ENCODE results near the gene DLG1.

DLG1 gene

GRCh38 chr3:197286678-197287077 is 11.7 kb downstream of the DLG1 start:
- TF ChIP-seq SIN3A (IDR thresholded peaks at IDR 0.05; ENCODE audit: borderline replicate concordance, insufficient read depth, low read length) (no peak), TAF1 (IDR thresholded peaks at IDR 0.05; ENCODE audit: borderline replicate concordance, insufficient read depth, low read length) (no peak), FOXP2 (optimal IDR thresholded peaks at IDR 0.05; ENCODE audit: borderline replicate concordance, extremely low read depth, extremely low read length, insufficient read depth) (no peak), POLR2AphosphoS5 (IDR thresholded peaks at IDR 0.05; ENCODE audit: low read depth, low read length) (no peak), REST (IDR thresholded peaks at IDR 0.05; ENCODE audit: insufficient read depth in 1 of 2, low read depth in 2 of 2, low read length in 2 of 2) (no peak)

GRCh38 chr3:197285557-197285956 is 12.9 kb downstream of the DLG1 start:
- TF ChIP-seq SIN3A (IDR thresholded peaks at IDR 0.05; ENCODE audit: borderline replicate concordance, insufficient read depth, low read length) (no peak), TAF1 (IDR thresholded peaks at IDR 0.05; ENCODE audit: borderline replicate concordance, insufficient read depth, low read length) (no peak), FOXP2 (optimal IDR thresholded peaks at IDR 0.05; ENCODE audit: borderline replicate concordance, extremely low read depth, extremely low read length, insufficient read depth) (no peak), POLR2AphosphoS5 (IDR thresholded peaks at IDR 0.05; ENCODE audit: low read depth, low read length) (no peak), REST (IDR thresholded peaks at IDR 0.05; ENCODE audit: insufficient read depth in 1 of 2, low read depth in 2 of 2, low read length in 2 of 2) (no peak)

GRCh38 chr3:197283045-197283444 is 15.4 kb downstream of the DLG1 start:
- TF ChIP-seq POLR2AphosphoS5 (IDR thresholded peaks at IDR 0.05; ENCODE audit: low read depth, low read length) (no peak), TAF1 (IDR thresholded peaks at IDR 0.05; ENCODE audit: borderline replicate concordance, insufficient read depth, low read length) (no peak), FOXP2 (optimal IDR thresholded peaks at IDR 0.05; ENCODE audit: borderline replicate concordance, extremely low read depth, extremely low read length, insufficient read depth) (no peak), SIN3A (IDR thresholded peaks at IDR 0.05; ENCODE audit: borderline replicate concordance, insufficient read depth, low read length) (no peak), REST (IDR thresholded peaks at IDR 0.05; ENCODE audit: insufficient read depth in 1 of 2, low read depth in 2 of 2, low read length in 2 of 2) (no peak)

GRCh38 chr3:197281849-197282248 is 16.6 kb downstream of the DLG1 start:
- TF ChIP-seq POLR2AphosphoS5 (IDR thresholded peaks at IDR 0.05; ENCODE audit: low read depth, low read length) (no peak), FOXP2 (optimal IDR thresholded peaks at IDR 0.05; ENCODE audit: borderline replicate concordance, extremely low read depth, extremely low read length, insufficient read depth) (no peak), SIN3A (IDR thresholded peaks at IDR 0.05; ENCODE audit: borderline replicate concordance, insufficient read depth, low read length) (no peak), REST (IDR thresholded peaks at IDR 0.05; ENCODE audit: insufficient read depth in 1 of 2, low read depth in 2 of 2, low read length in 2 of 2) (no peak), TAF1 (IDR thresholded peaks at IDR 0.05; ENCODE audit: borderline replicate concordance, insufficient read depth, low read length) (no peak)

- TF ChIP-seq TAF1 (IDR thresholded peaks at IDR 0.05; ENCODE audit: borderline replicate concordance, insufficient read depth, low read length) = no peak
- TF ChIP-seq POLR2AphosphoS5 (IDR thresholded peaks at IDR 0.05; ENCODE audit: low read depth, low read length) = no peak
- TF ChIP-seq FOXP2 (optimal IDR thresholded peaks at IDR 0.05; ENCODE audit: borderline replicate concordance, extremely low read depth, extremely low read length, insufficient read depth) = no peak
- no peak for TF ChIP-seq REST (IDR thresholded peaks at IDR 0.05; ENCODE audit: insufficient read depth in 1 of 2, low read depth in 2 of 2, low read length in 2 of 2)
- TF ChIP-seq SIN3A (IDR thresholded peaks at IDR 0.05; ENCODE audit: borderline replicate concordance, insufficient read depth, low read length) = no peak
These were observed 18.3 kb downstream of the DLG1 start for GRCh38 chr3:197280156-197280555.
